HEK293 (cell line): ENCODE data around the gene MYOD1.

Experiments
- KLF1 ChIP-seq: fragments of 450-650 bp; formaldehyde crosslinking; IDR thresholded peaks from 2 replicates; pipeline ENCODE4 v1.5.1; 2016; ENCODE audit warnings: missing biosample characterization, missing genetic modification characterization
- REPIN1 ChIP-seq: fragments of 450-650 bp; formaldehyde crosslinking; IDR thresholded peaks from 2 replicates; pipeline ENCODE4 v1.5.1; 2017; ENCODE audit warnings: missing biosample characterization, missing genetic modification characterization, low read depth
- SALL2 ChIP-seq: fragments of 450-650 bp; formaldehyde crosslinking; IDR thresholded peaks from 2 replicates; pipeline ENCODE4 v1.5.0; 2017; ENCODE audit warnings: missing biosample characterization, mild to moderate bottlenecking, missing genetic modification characterization, borderline replicate concordance
- ZNF398 ChIP-seq: fragments of 450-650 bp; formaldehyde crosslinking; IDR thresholded peaks from 2 replicates; pipeline ENCODE4 v1.5.1; 2017; ENCODE audit warnings: missing biosample characterization, missing genetic modification characterization
- ZNF510 ChIP-seq: fragments of 450-650 bp; formaldehyde crosslinking; IDR thresholded peaks from 2 replicates; pipeline ENCODE4 v1.5.1; 2018; ENCODE audit warnings: mild to moderate bottlenecking, missing genetic modification characterization, missing biosample characterization; ENCODE audit not compliant: insufficient replicate concordance

- TF ChIP-seq KLF1 (tag by site-specific recombination): no peak
- TF ChIP-seq SALL2: no peak
- TF ChIP-seq REPIN1 (tag by site-specific recombination): no peak
- no peak for TF ChIP-seq ZNF510 (tag by site-specific recombination)
- TF ChIP-seq ZNF398: no peak
Observed at GRCh38 chr11:17750013-17750800, 30.8 kb downstream of the MYOD1 start.
